Activated CD8-positive, alpha-beta T cell treated with anti-CD3 and anti-CD28 coated beads for 36 hours (primary cell): ENCODE results near the gene DPEP2. TPM values are rescaled to one million over a fixed set of nuclear protein-coding genes. Genes with fewer than 3 reads are reported as not detected.
A peak's percentile ranks its signal among the peaks of the same experiment; 100 is the strongest.

ENCODE experiments used
- ATAC-seq: fragments of 200-7000 bp; cut with Tn5 transposase; one replicate; pipeline ENCODE4 v1.10.0; 2021; ENCODE audit warnings: mild to moderate bottlenecking, moderate library complexity
- CTCF ChIA-PET: fragments of 350-600 bp; sonication (Branson Sonifier 250); formaldehyde crosslinking; loops from one replicate; lab custom pipeline; 2021; ENCODE audit warnings: antibody characterized with exemption; lab: Charles Lee
- POLR2A ChIA-PET: fragments of 350-600 bp; sonication (Branson Sonifier 250); formaldehyde crosslinking; loops from one replicate; lab custom pipeline; 2021; ENCODE audit warnings: antibody characterized with exemption; lab: Charles Lee
- DNase-seq: peaks from one replicate; pipeline ENCODE4 v3.0.0-alpha.2; 2020
- H3K27ac Mint-ChIP-seq: one replicate; pipeline ENCODE4 v1.8.0; 2021; ENCODE audit warnings: mild to moderate bottlenecking, mixed read lengths
- H3K27me3 Mint-ChIP-seq: one replicate; pipeline ENCODE4 v1.8.0; 2021; ENCODE audit warnings: mixed read lengths
- H3K36me3 Mint-ChIP-seq: one replicate; pipeline ENCODE4 v1.8.0; 2021; ENCODE audit warnings: low read depth, mixed read lengths
- H3K4me1 Mint-ChIP-seq: one replicate; pipeline ENCODE4 v1.8.0; 2021; ENCODE audit warnings: low read depth, mixed read lengths
- H3K4me3 Mint-ChIP-seq: one replicate; pipeline ENCODE4 v1.8.0; 2021; ENCODE audit warnings: mild to moderate bottlenecking, moderate library complexity, mixed read lengths
- H3K9me3 Mint-ChIP-seq: one replicate; pipeline ENCODE4 v1.8.0; 2021; ENCODE audit warnings: mixed read lengths
- intact Hi-C: fragments of 100-400 bp; cut with micrococcal nuclease; formaldehyde crosslinking; loops from one replicate; pipeline ENCODE4 v1.10.0; 2022
- total RNA-seq, 2 experiments: library from RNA; stranded (reverse); gene quantifications; one replicate each; pipeline ENCODE4 v1.2.3, GENCODE V29; 2021
- TF ChIP-seq, protein P1 (sequence below): fragments of 200-600 bp; IDR thresholded peaks from one replicate; pipeline ENCODE4 v1.8.0; 2022; ENCODE audit warnings: antibody characterized with exemption, mild to moderate bottlenecking

The DPEP2 gene
- total RNA-seq, 2 experiments from 2014 or later = 2.9 TPM

- peak overlapping the region; percentile 40 for H3K27ac Mint-ChIP-seq
- H3K27me3 Mint-ChIP-seq = no peaks in the 10 kb centered on the region
- H3K4me3 Mint-ChIP-seq = no peak overlapping the region
- no peaks in the 10 kb centered on the region for H3K9me3 Mint-ChIP-seq
- ATAC-seq (peak; percentile 98), DNase-seq (peak; percentile 95)
- TF ChIP-seq, protein P1, sequence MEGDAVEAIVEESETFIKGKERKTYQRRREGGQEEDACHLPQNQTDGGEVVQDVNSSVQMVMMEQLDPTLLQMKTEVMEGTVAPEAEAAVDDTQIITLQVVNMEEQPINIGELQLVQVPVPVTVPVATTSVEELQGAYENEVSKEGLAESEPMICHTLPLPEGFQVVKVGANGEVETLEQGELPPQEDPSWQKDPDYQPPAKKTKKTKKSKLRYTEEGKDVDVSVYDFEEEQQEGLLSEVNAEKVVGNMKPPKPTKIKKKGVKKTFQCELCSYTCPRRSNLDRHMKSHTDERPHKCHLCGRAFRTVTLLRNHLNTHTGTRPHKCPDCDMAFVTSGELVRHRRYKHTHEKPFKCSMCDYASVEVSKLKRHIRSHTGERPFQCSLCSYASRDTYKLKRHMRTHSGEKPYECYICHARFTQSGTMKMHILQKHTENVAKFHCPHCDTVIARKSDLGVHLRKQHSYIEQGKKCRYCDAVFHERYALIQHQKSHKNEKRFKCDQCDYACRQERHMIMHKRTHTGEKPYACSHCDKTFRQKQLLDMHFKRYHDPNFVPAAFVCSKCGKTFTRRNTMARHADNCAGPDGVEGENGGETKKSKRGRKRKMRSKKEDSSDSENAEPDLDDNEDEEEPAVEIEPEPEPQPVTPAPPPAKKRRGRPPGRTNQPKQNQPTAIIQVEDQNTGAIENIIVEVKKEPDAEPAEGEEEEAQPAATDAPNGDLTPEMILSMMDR = peak; percentile 82
- peaks cover 13% of the 10 kb centered on the region for H3K4me1 Mint-ChIP-seq
- ChIA-PET POLR2A (interaction anchor here (0.6 to 1.5 kb wide), 9 partner anchors 14 to 142 kb away, joined by 3 to 6 read pairs (median 3); partner anchors contain the start of genes DDX28 and DUS2), CTCF (interaction anchor here (0.6 to 4.1 kb wide), 58 partner anchors 9 to 520 kb away, joined by 3 to 61 read pairs (median 4); partner anchors contain the start of genes DDX28, DPEP2, DUS2 and EDC4)
- intact Hi-C loops = loop anchor here (1.0 kb wide), 1 partner anchor 47 kb away; no protein-coding TSS in a partner anchor
- peaks cover 31% of the 10 kb centered on the region for H3K36me3 Mint-ChIP-seq
These were observed 41.4 kb upstream of the DPEP2 start for GRCh38 chr16:68040506-68041288.

DNA sequence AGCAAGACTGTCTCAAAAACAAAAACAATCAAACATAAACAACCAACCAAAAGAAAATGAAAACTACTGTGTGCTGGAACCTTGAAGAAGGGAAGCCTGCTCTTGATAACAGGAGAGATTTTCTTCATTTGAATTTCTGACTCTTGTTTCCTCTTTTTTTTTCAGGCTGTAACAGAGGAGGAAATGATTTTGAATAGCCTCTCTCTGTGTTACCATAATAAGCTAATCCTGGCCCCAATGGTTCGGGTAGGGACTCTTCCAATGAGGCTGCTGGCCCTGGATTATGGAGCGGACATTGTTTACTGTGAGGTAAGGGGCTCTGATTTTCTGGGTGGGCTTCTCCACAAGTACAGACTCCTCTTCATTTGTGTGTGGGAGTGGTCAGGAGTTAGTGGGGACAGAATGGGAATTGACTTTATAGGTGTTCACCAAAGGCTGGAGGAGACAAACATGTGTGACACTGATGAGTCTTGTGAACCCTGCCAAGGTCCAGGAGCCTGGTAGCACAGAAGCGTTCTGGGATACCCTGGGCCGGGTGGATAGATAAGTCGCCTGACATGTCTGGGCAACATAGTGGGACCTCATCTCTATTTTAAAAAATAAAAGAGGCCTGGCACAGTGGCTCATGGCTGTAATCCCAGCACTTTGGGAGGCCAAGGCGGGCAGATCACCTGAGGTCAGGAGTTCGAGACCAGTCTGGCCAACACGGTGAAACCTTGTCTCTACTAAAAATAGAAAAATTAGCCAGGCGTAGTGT lies 38.7 kb upstream of the DPEP2 start:
- intact Hi-C loops = no loop called here
- Mint-ChIP-seq H3K4me3 (no peak overlapping the region), H3K27ac (no peak overlapping the region), H3K4me1 (peaks cover 13% of the 10 kb centered on the region), H3K27me3 (no peaks in the 10 kb centered on the region), H3K36me3 (peaks cover 31% of the 10 kb centered on the region), H3K9me3 (no peaks in the 10 kb centered on the region)
- DNase-seq (no peak), ATAC-seq (no peak)
- TF ChIP-seq, protein P1 = no peak
- POLR2A ChIA-PET = no interaction called here
- CTCF ChIA-PET = interaction anchor here (1.6 kb wide), 1 partner anchor 57 kb away, joined by 3 read pairs; no protein-coding TSS in a partner anchor

- Mint-ChIP-seq H3K27me3 (no peaks in the 10 kb centered on the region), H3K36me3 (peaks cover 26% of the 10 kb centered on the region), H3K4me3 (no peak overlapping the region), H3K9me3 (no peaks in the 10 kb centered on the region), H3K4me1 (peaks cover 17% of the 10 kb centered on the region), H3K27ac (no peak overlapping the region)
- intact Hi-C loops = no loop called here
- no peak for DNase-seq
- ATAC-seq = no peak
- ChIA-PET CTCF (no interaction called here), POLR2A (interaction anchor here (1.2 to 1.3 kb wide), 2 partner anchors 12 to 13 kb away, joined by 3 to 4 read pairs; partner anchors contain the start of genes DDX28 and DUS2)
- TF ChIP-seq, protein P1 = no peak
These were observed 35.9 kb upstream of the DPEP2 start for GRCh38 chr16:68035227-68035626.

DNA sequence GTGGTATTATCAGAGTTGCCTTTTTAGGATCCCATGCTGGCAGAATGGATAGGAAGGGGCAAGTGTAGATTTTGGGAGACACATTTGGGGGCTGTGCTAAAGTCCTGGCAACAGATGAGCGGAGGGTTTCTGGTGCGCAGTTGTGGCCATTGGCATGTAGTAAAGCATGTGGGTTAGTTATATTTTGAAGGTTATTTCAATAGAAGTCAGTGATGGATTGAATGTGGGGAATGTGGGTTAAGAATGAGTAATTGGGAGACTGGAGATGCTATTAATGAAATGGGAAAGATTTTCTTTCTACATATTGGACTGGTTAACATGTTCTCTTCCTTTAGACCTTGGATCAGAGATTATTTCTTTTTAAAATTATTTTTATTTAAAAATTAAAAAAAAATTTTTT lies 33.8 kb upstream of the DPEP2 start:
- DNase-seq (no peak), ATAC-seq (no peak)
- peaks cover 12% of the 10 kb centered on the region for H3K4me1 Mint-ChIP-seq
- ChIA-PET CTCF (interaction anchor here (2.1 kb wide), 1 partner anchor 8 kb away, joined by 6 read pairs; no protein-coding TSS in a partner anchor), POLR2A (no interaction called here)
- H3K27ac Mint-ChIP-seq = no peak overlapping the region
- intact Hi-C loops = no loop called here
- H3K4me3 Mint-ChIP-seq = no peak overlapping the region
- no peaks in the 10 kb centered on the region for H3K27me3 Mint-ChIP-seq
- peaks cover 20% of the 10 kb centered on the region for H3K36me3 Mint-ChIP-seq
- TF ChIP-seq, protein P1 = no peak
- H3K9me3 Mint-ChIP-seq = no peaks in the 10 kb centered on the region
